Umbilical cord (tissue), 2 donors: ENCODE measurements around the gene TNIP2. TPM values are rescaled to one million over a fixed set of nuclear protein-coding genes. Genes with fewer than 3 reads are reported as not detected.

Experiments
- DNase-seq: peaks from one replicate; pipeline ENCODE4 v3.0.0-alpha.2; 2015; ENCODE audit warnings: low spot score
- total RNA-seq: library from RNA; depleted of rRNA; stranded (reverse); fragments of >200 nt; gene quantifications from one replicate; pipeline ENCODE4 v1.2.3, GENCODE V29; 2014; ENCODE audit warnings: low replicate concordance; ENCODE audit not compliant: insufficient read depth

The TNIP2 gene
- total RNA-seq, 1 donor from 2014 or later: 25.5 TPM

- no peak for DNase-seq
Measured at GRCh38 chr4:2716236-2716635, 39.9 kb downstream of the TNIP2 start.

- DNase-seq: no peak
Measured at GRCh38 chr4:2715426-2715825, 40.7 kb downstream of the TNIP2 start.

DNA sequence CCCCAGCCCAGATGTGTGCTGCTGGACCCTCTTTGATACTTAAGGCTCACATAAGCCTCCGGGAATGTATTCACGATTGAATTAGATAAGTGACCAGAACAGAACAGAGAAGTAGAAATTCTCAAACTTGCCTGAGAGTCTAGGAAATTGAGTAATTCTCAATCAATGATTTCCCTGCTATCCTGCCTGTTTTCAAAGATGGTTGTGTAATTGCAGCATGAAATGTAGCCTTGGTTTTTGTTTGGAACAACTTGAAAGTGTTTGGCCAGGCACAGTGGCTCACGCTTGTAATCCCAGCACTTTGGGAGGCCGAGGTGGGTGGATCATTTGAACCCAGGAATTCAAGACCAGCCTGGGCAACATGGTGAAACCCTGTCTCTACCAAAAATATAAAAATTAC is 41.2 kb downstream of the TNIP2 start:
- DNase-seq: no peak

- DNase-seq: peak; percentile 30
Measured at GRCh38 chr4:2714061-2714770, 41.9 kb downstream of the TNIP2 start.

DNA sequence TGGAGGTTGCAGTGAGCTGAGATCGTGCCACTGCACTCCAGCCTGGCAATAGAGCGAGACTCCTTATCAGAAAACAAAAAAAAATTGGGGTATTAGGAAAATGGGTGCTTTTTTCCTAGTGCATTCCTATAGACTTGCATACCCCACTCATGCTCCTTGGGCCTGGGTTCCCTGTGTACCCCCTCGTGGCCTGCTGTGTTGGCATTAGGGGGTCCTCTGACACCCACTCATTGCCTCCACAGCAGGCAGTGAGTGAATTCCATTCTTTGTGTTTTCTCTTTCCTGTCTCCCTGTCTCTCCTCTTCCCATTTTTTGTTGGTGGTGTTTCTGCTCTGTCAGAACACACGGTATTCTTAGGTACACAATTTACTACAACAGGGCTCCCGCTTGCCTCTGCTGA is 42.8 kb downstream of the TNIP2 start:
- no peak for DNase-seq

- no peak for DNase-seq
Measured at GRCh38 chr4:2712261-2712842, 43.8 kb downstream of the TNIP2 start.

DNA sequence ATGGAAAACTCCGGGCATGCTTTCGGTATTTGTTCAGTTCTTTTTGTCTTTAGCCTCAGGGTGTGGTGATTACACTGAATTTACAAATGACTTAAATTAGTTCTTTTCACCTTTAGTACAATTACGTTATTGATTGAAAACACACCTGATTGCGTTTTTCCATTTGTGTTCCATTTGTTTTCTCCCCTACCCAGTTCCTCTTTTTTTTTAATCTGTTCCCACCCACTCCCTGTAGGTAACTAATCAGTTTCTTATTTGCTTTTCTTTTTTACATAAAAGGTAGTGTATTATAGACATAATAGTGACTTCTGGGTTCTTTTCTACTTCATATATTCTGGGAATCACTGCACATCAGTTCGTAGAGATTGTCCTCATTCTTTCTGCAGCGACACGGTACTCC is 53.4 kb downstream of the TNIP2 start:
- DNase-seq: no peak

GRCh38 chr4:2702361-2702760 is 53.8 kb downstream of the TNIP2 start:
- no peak for DNase-seq

- DNase-seq: no peak
Measured at GRCh38 chr4:2700031-2700430, 56.1 kb downstream of the TNIP2 start.

DNA sequence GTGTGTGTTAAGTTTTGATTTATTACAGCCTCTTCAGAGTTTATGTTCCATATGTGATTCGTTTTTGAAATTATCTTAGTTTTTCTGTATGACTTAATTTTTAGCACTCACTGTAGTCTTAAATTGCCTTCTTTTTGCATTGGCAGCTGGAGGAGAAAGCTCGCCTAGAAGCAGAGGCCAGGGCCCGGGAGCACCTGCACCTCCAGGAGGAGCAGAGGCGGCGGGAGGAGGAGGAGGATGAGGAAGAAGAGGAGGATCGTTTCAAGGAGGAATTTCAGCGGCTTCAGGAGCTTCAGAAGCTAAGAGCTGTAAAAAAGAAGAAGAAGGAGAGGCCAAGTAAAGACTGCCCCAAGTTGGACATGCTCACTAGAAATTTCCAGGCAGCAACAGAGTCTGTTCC is 56.6 kb downstream of the TNIP2 start:
- DNase-seq: no peak

GRCh38 chr4:2698951-2699505 is 57.1 kb downstream of the TNIP2 start:
- DNase-seq: no peak

GRCh38 chr4:2698504-2698903 is 57.6 kb downstream of the TNIP2 start:
- DNase-seq: no peak

GRCh38 chr4:2697995-2698414 is 58.1 kb downstream of the TNIP2 start:
- DNase-seq: no peak

DNA sequence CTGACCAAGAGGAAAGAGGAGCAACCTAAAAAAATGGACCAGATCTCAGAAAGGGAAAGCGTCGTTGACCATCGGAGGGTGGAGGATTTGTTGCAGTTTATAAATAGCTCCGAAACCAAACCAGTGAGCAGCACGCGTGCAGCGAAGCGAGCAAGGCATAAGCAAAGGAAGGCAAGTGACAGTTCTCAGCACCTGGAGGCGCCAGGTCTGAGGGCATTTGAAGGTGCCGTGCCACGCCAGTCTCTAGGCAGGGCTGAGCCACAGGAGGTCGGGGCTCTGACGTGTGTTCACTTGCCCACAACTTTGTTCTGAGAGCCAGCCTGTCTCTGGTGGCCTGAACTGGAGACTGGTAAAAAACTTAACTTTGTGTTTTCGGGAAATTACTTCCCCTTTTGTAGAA is 59.7 kb downstream of the TNIP2 start:
- no peak for DNase-seq

- DNase-seq: no peak
Measured at GRCh38 chr4:2695346-2696060, 60.6 kb downstream of the TNIP2 start.

GRCh38 chr4:2694691-2695090 is 61.4 kb downstream of the TNIP2 start:
- no peak for DNase-seq

GRCh38 chr4:2691952-2692435 is 64.1 kb downstream of the TNIP2 start:
- no peak for DNase-seq

Other genes with a start within 250 kb of the TNIP2 start
- 23.4 TPM for gene FAM193A, start 219.7 kb downstream of the TNIP2 start, total RNA-seq
- 41.2 TPM for gene SH3BP2, start 36.7 kb upstream of the TNIP2 start, total RNA-seq
- gene ADD1, start 87.5 kb upstream of the TNIP2 start, total RNA-seq: 182 TPM
- gene NOP14, start 207.1 kb upstream of the TNIP2 start, total RNA-seq: 10.1 TPM
- gene GRK4, start 207.2 kb upstream of the TNIP2 start, total RNA-seq: 5.5 TPM